MM.1S (cell line): ENCODE measurements around the gene TTC16.

Source experiments
- EZH2 ChIP-seq: fragments of 300-600 bp; sonication (generic); optimal IDR thresholded peaks from 2 replicates; pipeline ENCODE3; 2017; ENCODE audit warnings: low read depth, mild to moderate bottlenecking, antibody characterized with exemption, low read length, mixed read lengths
- TF ChIP-seq, protein P1 (sequence below): fragments of 300-600 bp; sonication (generic); IDR thresholded peaks from 2 replicates; pipeline ENCODE4 v1.5.1; 2016; ENCODE audit warnings: antibody characterized with exemption, low read length, mixed read lengths

DNA sequence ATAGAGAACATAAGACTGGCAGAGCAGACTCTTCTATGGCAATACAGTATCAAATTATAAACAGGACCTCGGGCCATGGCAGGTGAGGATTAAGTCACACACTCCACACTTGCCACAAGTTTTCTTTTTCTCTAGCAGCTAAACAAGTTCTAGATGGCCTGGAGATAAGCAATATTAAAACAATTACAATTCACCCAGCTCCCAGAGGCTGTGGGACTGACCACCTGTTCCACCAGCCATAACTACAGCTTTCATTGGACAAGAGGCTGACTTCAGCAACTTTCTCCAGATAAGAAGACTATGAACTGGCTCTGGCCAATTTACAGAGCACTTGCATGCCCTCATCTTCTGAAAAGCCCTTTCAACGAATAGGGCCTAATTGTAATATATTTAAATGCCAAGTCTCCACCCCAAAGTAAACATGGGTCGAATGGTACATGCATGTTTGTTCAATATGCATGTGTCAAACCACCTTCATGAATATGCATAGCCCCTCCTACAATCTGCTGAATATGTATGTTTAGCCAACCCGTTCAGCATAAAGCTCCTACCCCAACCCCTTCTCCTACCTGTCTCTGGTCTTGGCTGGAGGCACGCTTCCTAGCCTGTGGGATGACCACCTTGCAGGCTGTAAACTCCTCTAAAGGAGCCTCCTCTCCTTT, 15.2 kb upstream of the TTC16 start:
- TF ChIP-seq, protein P1, sequence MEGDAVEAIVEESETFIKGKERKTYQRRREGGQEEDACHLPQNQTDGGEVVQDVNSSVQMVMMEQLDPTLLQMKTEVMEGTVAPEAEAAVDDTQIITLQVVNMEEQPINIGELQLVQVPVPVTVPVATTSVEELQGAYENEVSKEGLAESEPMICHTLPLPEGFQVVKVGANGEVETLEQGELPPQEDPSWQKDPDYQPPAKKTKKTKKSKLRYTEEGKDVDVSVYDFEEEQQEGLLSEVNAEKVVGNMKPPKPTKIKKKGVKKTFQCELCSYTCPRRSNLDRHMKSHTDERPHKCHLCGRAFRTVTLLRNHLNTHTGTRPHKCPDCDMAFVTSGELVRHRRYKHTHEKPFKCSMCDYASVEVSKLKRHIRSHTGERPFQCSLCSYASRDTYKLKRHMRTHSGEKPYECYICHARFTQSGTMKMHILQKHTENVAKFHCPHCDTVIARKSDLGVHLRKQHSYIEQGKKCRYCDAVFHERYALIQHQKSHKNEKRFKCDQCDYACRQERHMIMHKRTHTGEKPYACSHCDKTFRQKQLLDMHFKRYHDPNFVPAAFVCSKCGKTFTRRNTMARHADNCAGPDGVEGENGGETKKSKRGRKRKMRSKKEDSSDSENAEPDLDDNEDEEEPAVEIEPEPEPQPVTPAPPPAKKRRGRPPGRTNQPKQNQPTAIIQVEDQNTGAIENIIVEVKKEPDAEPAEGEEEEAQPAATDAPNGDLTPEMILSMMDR, result no peak
- no peak for TF ChIP-seq EZH2
